ENCODE data around the gene HYAL3.

Gene HYAL3

GRCh38 chr3:50242851-50243542 is 56.2 kb downstream of the HYAL3 start:
- H3K9me3 Mint-ChIP-seq: no peaks in the 10 kb centered on the region
- peak overlapping the region; percentile 59 for H3K4me3 Mint-ChIP-seq
- no peaks in the 10 kb centered on the region for H3K27me3 Mint-ChIP-seq
- peaks cover 86% of the 10 kb centered on the region for H3K4me1 Mint-ChIP-seq (ENCODE audit: low read depth)
- H3K27ac Mint-ChIP-seq: peak overlapping the region; percentile 98
- peak; percentile 64 for DNase-seq
- H3K36me3 Mint-ChIP-seq (ENCODE audit: low read depth): peaks cover 58% of the 10 kb centered on the region

Data from activated T-cell treated with anti-CD3 and anti-CD28 coated beads, Interleukin-2, amount 50 U/mL, for 24 hours (primary cell).